Esophagus muscularis mucosa (tissue), 4 donors: ENCODE data around the gene PRDX4.

Experiments used
- EP300 ChIP-seq: sonication (generic); formaldehyde crosslinking; IDR thresholded peaks from one replicate; pipeline ENCODE4 v1.6.1; 2017; ENCODE audit warnings: antibody characterized with exemption
- POLR2A ChIP-seq: fragments of 450-650 bp; IDR thresholded peaks from one replicate; pipeline ENCODE4 v1.6.1; 2017; ENCODE audit warnings: antibody characterized with exemption, moderate library complexity, mild to moderate bottlenecking, low read depth
- POLR2AphosphoS5 ChIP-seq, 2 donors: sonication (generic); formaldehyde crosslinking; IDR thresholded peaks; one replicate each; pipeline ENCODE4 v1.6.1; 2017; ENCODE audit warnings: antibody characterized with exemption in 2 of 2
- TF ChIP-seq, protein P1 (sequence below), 3 experiments: fragments of 200-600 bp in 2 of 3; fragments of 450-650 bp in 1 of 3; sonication (generic) in 2 of 3; IDR thresholded peaks; one replicate each; pipeline ENCODE4 v1.5.1; 2017 to 2019; ENCODE audit warnings: antibody characterized with exemption in 3 of 3, mild to moderate bottlenecking in 2 of 3, moderate library complexity in 1 of 3

DNA sequence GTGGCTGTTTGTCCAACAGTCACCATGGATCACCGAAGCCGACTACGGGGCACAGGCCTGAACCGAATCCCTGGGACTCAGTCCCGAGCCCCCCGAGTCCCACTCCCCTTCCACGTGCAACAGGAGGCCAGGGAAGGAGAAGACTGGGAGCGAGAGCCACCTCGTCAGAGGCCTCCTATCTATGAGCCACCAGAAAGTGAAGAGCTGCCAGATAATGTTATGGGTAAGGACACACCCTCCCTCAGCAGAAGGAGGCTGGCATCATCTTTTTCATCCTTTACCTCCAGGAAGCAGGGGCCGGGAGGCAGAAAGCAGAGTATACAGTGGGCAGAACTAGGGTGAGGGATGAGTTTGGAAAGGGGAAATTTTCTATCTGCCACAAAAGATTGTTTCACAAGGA is 2.8 kb upstream of the PRDX4 start:
- TF ChIP-seq, protein P1, sequence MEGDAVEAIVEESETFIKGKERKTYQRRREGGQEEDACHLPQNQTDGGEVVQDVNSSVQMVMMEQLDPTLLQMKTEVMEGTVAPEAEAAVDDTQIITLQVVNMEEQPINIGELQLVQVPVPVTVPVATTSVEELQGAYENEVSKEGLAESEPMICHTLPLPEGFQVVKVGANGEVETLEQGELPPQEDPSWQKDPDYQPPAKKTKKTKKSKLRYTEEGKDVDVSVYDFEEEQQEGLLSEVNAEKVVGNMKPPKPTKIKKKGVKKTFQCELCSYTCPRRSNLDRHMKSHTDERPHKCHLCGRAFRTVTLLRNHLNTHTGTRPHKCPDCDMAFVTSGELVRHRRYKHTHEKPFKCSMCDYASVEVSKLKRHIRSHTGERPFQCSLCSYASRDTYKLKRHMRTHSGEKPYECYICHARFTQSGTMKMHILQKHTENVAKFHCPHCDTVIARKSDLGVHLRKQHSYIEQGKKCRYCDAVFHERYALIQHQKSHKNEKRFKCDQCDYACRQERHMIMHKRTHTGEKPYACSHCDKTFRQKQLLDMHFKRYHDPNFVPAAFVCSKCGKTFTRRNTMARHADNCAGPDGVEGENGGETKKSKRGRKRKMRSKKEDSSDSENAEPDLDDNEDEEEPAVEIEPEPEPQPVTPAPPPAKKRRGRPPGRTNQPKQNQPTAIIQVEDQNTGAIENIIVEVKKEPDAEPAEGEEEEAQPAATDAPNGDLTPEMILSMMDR (IDR thresholded peaks at IDR 0.05) = no peak
- no peak for TF ChIP-seq POLR2A
- TF ChIP-seq POLR2AphosphoS5 (IDR thresholded peaks at IDR 0.05) = no peak
- TF ChIP-seq EP300 = no peak
